Stomach (tissue), 9 donors: ENCODE measurements around the gene MT2A. TPM values are rescaled to one million over a fixed set of nuclear protein-coding genes. Genes with fewer than 3 reads are reported as not detected.

ENCODE experiments used
- DNase-seq, 2 donors: peaks; one replicate each; pipeline versions ENCODE4 v3.0.0 to v3.0.0-alpha.2; 2013 to 2019
- H3K27ac ChIP-seq, 5 donors: fragments of 200-600 bp in 4 of 5; sonication (generic) in 4 of 5; one replicate each; pipeline ENCODE4 v1.5.1; 2013 to 2019; ENCODE audit warnings: mild to moderate bottlenecking in 1 of 5, moderate library complexity in 1 of 5
- H3K27me3 ChIP-seq, 3 donors: fragments of 200-600 bp; sonication (generic); one replicate each; pipeline ENCODE4 v1.5.1; 2017 to 2019; ENCODE audit warnings: mixed run types in 1 of 3
- H3K36me3 ChIP-seq, 4 donors: fragments of 200-600 bp; sonication (generic); 1 replicate in 3 of 4; 2 replicates in 1 of 4; pipeline ENCODE4 v1.5.1; 2016 to 2019
- H3K4me1 ChIP-seq, 4 donors: fragments of 200-600 bp; sonication (generic); one replicate each; pipeline ENCODE4 v1.5.1; 2016 to 2019
- H3K4me3 ChIP-seq, 4 donors: fragments of 200-600 bp; sonication (generic) in 3 of 4; one replicate each; pipeline ENCODE4 v1.5.1; 2016 to 2019; ENCODE audit warnings: mild to moderate bottlenecking in 1 of 4
- H3K9me3 ChIP-seq, 4 donors: fragments of 200-600 bp; sonication (generic); one replicate each; pipeline ENCODE4 v1.5.1; 2016 to 2019
- EP300 ChIP-seq: sonication (generic); formaldehyde crosslinking; IDR thresholded peaks from one replicate; pipeline ENCODE4 v1.6.1; 2017; ENCODE audit warnings: antibody characterized with exemption
- POLR2A ChIP-seq, 4 donors: fragments of 450-650 bp; IDR thresholded peaks; one replicate each; pipeline ENCODE4 v1.6.1; 2016; ENCODE audit warnings: antibody characterized with exemption in 4 of 4, control low read depth in 2 of 4, mild to moderate bottlenecking in 1 of 4, moderate library complexity in 1 of 4
- POLR2AphosphoS5 ChIP-seq, 3 donors: sonication (generic); formaldehyde crosslinking; IDR thresholded peaks; one replicate each; pipeline ENCODE4 v1.6.1; 2016; ENCODE audit warnings: antibody characterized with exemption in 3 of 3
- WGBS, 5 donors: extraction: QIAGEN DNeasy Blood & Tissue Kit in 3 of 5; methylation state at CpG; one replicate each; pipeline versions ENCODE4 v1.1.5 to v1.1.7; 2013 to 2018; 5-methylcytosine and 5-hydroxymethylcytosine counted together
- intact Hi-C: fragments of 100-400 bp; cut with DNase I; formaldehyde crosslinking; loops from one replicate; pipeline ENCODE4 v1.15.1; 2023; ENCODE audit warnings: low total_unique reads
- polyA plus RNA-seq, 3 donors: library from polyadenylated mRNA; stranded (reverse); fragments of 200-250 nt; gene quantifications; one replicate each; pipeline ENCODE4 v1.2.3, GENCODE V29; 2013
- total RNA-seq, 5 donors: library from RNA; depleted of rRNA; stranded (reverse); fragments of >200 nt; gene quantifications; one replicate each; pipeline versions ENCODE4 v1.1.0 to v1.2.3, GENCODE V29; 2014 to 2016
- TF ChIP-seq, protein P1 (sequence below), 7 experiments: fragments of 450-650 bp in 4 of 7; fragments of 200-600 bp in 3 of 7; sonication (generic) in 3 of 7; IDR thresholded peaks; one replicate each; pipeline ENCODE4 v1.5.1; 2016 to 2019; ENCODE audit warnings: antibody characterized with exemption in 7 of 7, control low read depth in 2 of 7, mild to moderate bottlenecking in 1 of 7
- donor health status: healthy with polysubstance abuse.
- donor health status: Bipolar disorder and iron deficiency.
- donor health status: healthy.

The MT2A gene
- total and polyA plus RNA-seq, 8 donors: 38.8 to 1,839 (median 213) TPM

DNA sequence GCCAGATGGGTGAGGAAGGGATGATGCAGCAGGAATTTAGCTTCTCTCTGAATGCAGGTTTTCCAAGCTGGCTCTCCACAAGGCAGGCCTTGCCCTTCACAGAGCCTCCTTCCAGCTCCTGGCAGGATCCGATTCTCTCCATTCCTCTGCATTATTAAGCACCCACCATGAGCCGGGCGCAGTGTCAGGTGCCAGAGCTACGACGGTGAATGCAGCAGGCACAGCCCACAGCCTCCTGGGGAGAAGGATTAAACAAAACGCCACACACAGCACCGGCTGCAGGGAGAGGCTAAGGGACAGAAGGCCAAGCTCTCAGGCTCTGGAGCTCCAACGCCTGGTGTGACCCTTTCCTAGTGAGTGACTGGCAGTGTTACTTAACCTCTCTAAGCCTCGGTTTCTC, 7.1 kb upstream of the MT2A start:
- no peak overlapping the region for H3K27ac ChIP-seq
- WGBS, 5 donors: 53 to 69% (median 58%) methylated on average over 9 of the region's 9 CpGs
- H3K36me3 ChIP-seq: no peaks in the 10 kb centered on the region
- no peak for DNase-seq
- no peaks in the 10 kb centered on the region for H3K9me3 ChIP-seq
- H3K4me3 ChIP-seq: no peak overlapping the region
- peaks cover 0 to 5% (median 2%) of the 10 kb centered on the region in 4 donors for H3K4me1 ChIP-seq
- TF ChIP-seq, protein P1, sequence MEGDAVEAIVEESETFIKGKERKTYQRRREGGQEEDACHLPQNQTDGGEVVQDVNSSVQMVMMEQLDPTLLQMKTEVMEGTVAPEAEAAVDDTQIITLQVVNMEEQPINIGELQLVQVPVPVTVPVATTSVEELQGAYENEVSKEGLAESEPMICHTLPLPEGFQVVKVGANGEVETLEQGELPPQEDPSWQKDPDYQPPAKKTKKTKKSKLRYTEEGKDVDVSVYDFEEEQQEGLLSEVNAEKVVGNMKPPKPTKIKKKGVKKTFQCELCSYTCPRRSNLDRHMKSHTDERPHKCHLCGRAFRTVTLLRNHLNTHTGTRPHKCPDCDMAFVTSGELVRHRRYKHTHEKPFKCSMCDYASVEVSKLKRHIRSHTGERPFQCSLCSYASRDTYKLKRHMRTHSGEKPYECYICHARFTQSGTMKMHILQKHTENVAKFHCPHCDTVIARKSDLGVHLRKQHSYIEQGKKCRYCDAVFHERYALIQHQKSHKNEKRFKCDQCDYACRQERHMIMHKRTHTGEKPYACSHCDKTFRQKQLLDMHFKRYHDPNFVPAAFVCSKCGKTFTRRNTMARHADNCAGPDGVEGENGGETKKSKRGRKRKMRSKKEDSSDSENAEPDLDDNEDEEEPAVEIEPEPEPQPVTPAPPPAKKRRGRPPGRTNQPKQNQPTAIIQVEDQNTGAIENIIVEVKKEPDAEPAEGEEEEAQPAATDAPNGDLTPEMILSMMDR (IDR thresholded peaks at IDR 0.05): no peak
- TF ChIP-seq EP300 (no peak), POLR2A (IDR thresholded peaks at IDR 0.05) (no peak), POLR2AphosphoS5 (IDR thresholded peaks at IDR 0.05) (no peak)
- intact Hi-C loops: no loop called here
- H3K27me3 ChIP-seq: peaks cover 0 to 4% (median 0%) of the 10 kb centered on the region in 3 donors

DNA sequence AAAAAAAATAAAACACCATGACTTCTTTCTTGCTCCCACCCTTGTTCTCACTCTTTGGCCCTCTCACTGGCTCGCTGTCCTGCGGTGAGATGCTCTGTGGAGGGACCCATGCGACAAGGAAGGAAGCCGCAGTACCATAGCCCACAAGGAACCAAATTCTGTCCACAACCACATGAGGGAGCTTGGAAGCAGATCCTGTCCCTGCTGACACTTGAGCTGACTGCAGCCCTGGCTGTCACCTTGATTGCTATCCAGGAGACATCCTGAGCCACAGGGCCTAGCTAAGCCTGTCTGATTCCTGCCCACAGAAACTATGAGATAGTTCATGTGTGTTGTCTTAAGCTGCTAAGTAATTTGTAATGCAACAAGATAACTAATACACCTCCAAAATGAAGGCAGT, 4.8 kb upstream of the MT2A start:
- no peak overlapping the region for H3K4me3 ChIP-seq
- H3K36me3 ChIP-seq: no peaks in the 10 kb centered on the region
- peaks cover 0 to 4% (median 0%) of the 10 kb centered on the region in 3 donors for H3K27me3 ChIP-seq
- DNase-seq: peak; percentile 61 to 75
- intact Hi-C loops: no loop called here
- H3K9me3 ChIP-seq: no peaks in the 10 kb centered on the region
- H3K27ac ChIP-seq: peak overlapping the region in 1 of 5 donors; percentile 32
- peaks cover 14 to 24% (median 20%) of the 10 kb centered on the region in 4 donors for H3K4me1 ChIP-seq
- TF ChIP-seq POLR2AphosphoS5 (IDR thresholded peaks at IDR 0.05) (peak in 1 of 3 donors; percentile 39), EP300 (no peak), POLR2A (IDR thresholded peaks at IDR 0.05) (no peak)
- TF ChIP-seq, protein P1 (IDR thresholded peaks at IDR 0.05): peak in 5 of 7 experiments; percentile 20 to 68 (median 27)
- WGBS, 5 donors: 29 to 53% (median 39%) methylated on average over 4 of the region's 4 CpGs

DNA sequence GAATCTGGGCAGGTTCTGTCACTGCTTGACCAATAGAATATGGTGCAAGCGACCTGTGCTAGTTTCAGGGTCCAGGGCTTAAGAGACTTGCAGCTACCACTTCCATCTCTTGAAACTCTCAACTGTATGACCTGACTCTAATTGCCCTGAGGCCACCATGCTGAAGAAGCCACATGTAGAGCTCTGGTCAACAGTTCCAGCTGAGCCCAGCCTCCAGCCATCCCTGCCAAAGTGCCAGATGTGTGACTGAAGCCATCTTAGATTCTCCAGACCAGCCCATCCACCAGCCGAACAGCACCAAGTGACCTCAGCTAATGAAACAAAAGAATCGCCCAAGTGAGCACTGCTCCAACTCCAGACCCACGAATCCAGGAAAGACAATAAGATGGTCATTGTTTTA, 3.4 kb upstream of the MT2A start:
- Histone ChIP-seq H3K27me3 (peaks cover 0 to 4% (median 0%) of the 10 kb centered on the region in 3 donors), H3K4me3 (no peak overlapping the region), H3K4me1 (peaks cover 19 to 38% (median 31%) of the 10 kb centered on the region in 4 donors), H3K36me3 (no peaks in the 10 kb centered on the region), H3K9me3 (no peaks in the 10 kb centered on the region), H3K27ac (peak overlapping the region in 3 of 5 donors; percentile 92 to 96 (median 93))
- TF ChIP-seq POLR2A (IDR thresholded peaks at IDR 0.05): no peak
- no peak for TF ChIP-seq POLR2AphosphoS5 (IDR thresholded peaks at IDR 0.05)
- TF ChIP-seq EP300: no peak
- intact Hi-C loops: no loop called here
- no peak for DNase-seq
- 87 to 96% (median 89%) methylated on average over 4 of the region's 4 CpGs for WGBS, 5 donors

DNA sequence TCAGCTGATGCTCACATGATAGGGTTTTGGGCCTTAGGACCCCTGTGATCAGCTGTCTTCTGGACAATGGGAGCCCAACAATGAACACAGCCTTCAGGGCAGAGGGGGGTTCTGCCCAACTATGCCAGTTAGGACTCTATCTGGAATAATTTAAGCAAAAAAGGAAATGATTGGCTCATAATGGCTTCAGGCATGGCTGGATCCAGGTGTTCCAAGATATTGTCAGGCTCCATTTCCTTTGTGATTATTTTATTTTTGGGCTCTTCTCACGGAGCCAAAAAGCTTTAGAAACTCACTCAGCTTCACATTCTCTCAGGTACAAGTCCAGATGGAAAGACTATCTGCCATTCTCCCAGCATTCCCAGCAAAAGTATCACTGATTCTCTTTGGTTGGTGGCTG, 2.9 kb upstream of the MT2A start:
- TF ChIP-seq, protein P1 (IDR thresholded peaks at IDR 0.05): no peak
- TF ChIP-seq POLR2A (IDR thresholded peaks at IDR 0.05) (no peak), POLR2AphosphoS5 (IDR thresholded peaks at IDR 0.05) (no peak), EP300 (no peak)
- intact Hi-C loops: no loop called here
- H3K27me3 ChIP-seq: peaks cover 0 to 4% (median 0%) of the 10 kb centered on the region in 3 donors
- H3K9me3 ChIP-seq: no peaks in the 10 kb centered on the region
- WGBS, 5 donors: 75 to 100% (median 97%) methylated on average over 1 of the region's 1 CpG
- DNase-seq: no peak
- no peak overlapping the region for H3K4me3 ChIP-seq
- H3K27ac ChIP-seq: peak overlapping the region; percentile 34 to 96 (median 92)
- H3K36me3 ChIP-seq: no peaks in the 10 kb centered on the region
- peaks cover 24 to 43% (median 36%) of the 10 kb centered on the region in 4 donors for H3K4me1 ChIP-seq

DNA sequence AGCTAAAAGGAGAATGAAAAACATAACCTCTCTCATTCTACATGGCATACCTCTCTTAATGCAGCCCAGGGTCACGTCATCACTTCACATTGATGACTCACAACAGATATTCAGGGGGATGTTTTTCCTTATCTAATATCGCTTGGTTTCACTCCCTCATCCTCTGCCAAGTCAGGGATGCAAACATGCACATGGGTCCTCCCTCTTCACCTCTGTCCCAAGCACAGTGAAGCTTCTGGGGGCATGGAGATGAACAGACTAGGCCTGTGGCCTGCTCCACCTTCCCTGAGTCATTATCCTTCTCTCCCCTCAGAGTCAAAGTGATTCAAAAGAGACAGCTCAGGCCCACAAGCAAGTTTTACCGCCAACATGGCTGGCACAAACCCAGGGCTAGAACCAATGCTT, 2.3 kb upstream of the MT2A start:
- TF ChIP-seq POLR2AphosphoS5 (IDR thresholded peaks at IDR 0.05) (no peak), POLR2A (IDR thresholded peaks at IDR 0.05) (no peak), EP300 (no peak)
- TF ChIP-seq, protein P1 (IDR thresholded peaks at IDR 0.05): no peak
- Histone ChIP-seq H3K9me3 (no peaks in the 10 kb centered on the region), H3K27me3 (peaks cover 0 to 4% (median 0%) of the 10 kb centered on the region in 3 donors), H3K36me3 (no peaks in the 10 kb centered on the region), H3K4me3 (no peak overlapping the region), H3K27ac (peak overlapping the region; percentile 88 to 96 (median 92)), H3K4me1 (peaks cover 28 to 49% (median 42%) of the 10 kb centered on the region in 4 donors)
- intact Hi-C loops: no loop called here
- no peak for DNase-seq
- WGBS, 5 donors: 66 to 82% (median 70%) methylated on average over 3 of the region's 3 CpGs
